Measurements from ENCODE around the gene DNAJB1.

DNA sequence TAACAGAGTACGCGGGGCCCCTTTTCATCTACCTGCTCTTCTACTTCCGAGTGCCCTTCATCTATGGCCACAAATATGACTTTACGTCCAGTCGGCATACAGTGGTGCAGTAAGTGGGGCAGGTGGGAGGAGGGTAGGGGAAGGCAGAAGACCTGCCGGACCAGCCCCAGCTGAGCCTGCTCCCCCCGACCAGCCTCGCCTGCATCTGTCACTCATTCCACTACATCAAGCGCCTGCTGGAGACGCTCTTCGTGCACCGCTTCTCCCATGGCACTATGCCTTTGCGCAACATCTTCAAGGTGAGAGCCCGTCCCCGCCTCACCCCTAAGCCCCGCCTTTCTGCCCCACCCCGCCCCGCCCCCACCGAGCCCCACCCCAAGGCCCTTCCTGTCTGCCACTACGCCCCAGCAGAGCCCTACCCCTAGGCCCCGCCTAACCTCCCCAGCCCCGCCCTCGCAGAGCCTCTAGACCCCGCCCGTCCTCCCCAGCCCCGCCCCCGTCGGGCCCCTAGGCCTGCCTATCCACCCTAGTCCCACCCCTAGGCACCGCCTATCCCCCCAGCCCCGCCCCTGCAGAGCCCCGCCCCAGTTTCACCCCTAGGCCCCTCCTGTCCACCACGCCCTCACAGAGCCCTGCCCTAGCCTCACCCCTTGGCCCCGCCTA lies 45.9 kb upstream of the DNAJB1 start:
- TF ChIP-seq CTCF (conservative IDR thresholded peaks at IDR 0.05 in 1 of 2, IDR thresholded peaks at IDR 0.05 in 1 of 2; ENCODE audit: extremely low read depth in 1 of 2, insufficient read depth in 1 of 2, low read depth in 1 of 2, low read length in 2 of 2) (no peak), EZH2 (IDR thresholded peaks at IDR 0.05; ENCODE audit: borderline replicate concordance, low read length) (no peak)

Data from mammary epithelial cell (primary cell).